Neural crest cell (in vitro differentiated cells): ENCODE data around the gene HOXD12. TPM values are rescaled to one million over a fixed set of nuclear protein-coding genes. Genes with fewer than 3 reads are reported as not detected.

ENCODE experiments used
- DNase-seq: peaks from one replicate; pipeline ENCODE4 v3.0.0; 2021; ENCODE audit warnings: low read depth, mixed read lengths, low spot score
- H3K27ac Mint-ChIP-seq: one replicate; pipeline ENCODE4 v1.8.0; 2021; ENCODE audit warnings: mild to moderate bottlenecking, mixed read lengths; ENCODE audit not compliant: unreplicated experiment
- H3K27me3 Mint-ChIP-seq: 2 replicates; pipeline ENCODE4 v1.8.0; 2021; ENCODE audit warnings: low read depth, mild to moderate bottlenecking, mixed read lengths
- H3K36me3 Mint-ChIP-seq: 2 replicates; pipeline ENCODE4 v1.8.0; 2021; ENCODE audit warnings: low read depth, mild to moderate bottlenecking, mixed read lengths
- H3K4me1 Mint-ChIP-seq: 2 replicates; pipeline ENCODE4 v1.8.0; 2021; ENCODE audit warnings: mixed read lengths
- H3K4me3 Mint-ChIP-seq: one replicate; pipeline ENCODE4 v1.8.0; 2021; ENCODE audit warnings: mild to moderate bottlenecking, mixed read lengths
- H3K9me3 Mint-ChIP-seq: 2 replicates; pipeline ENCODE4 v1.8.0; 2021; ENCODE audit warnings: mixed read lengths
- total RNA-seq: library from RNA; stranded (reverse); gene quantifications from 2 replicates; pipeline ENCODE4 v1.2.1, GENCODE V29; 2021
- TF ChIP-seq, protein P1 (sequence below): fragments of 200-600 bp; sonication (generic); conservative IDR thresholded peaks from 2 replicates; pipeline ENCODE4 v1.5.0; 2021; ENCODE audit warnings: antibody characterized with exemption, mild to moderate bottlenecking

HOXD12 gene
- total RNA-seq, 1 donor from 2014 or later, result not detected

GRCh38 chr2:176115883-176116813 lies 16.6 kb downstream of the HOXD12 start, which contains the start of gene HOXD10:
Gene HOXD10 (plus strand): TSS chr2:176116778. CDS start chr2:176116834, 56 bp downstream.
- Mint-ChIP-seq H3K27me3 (peaks cover 99% of the 10 kb centered on the region), H3K27ac (no peak within 1 kb of the TSS), H3K4me3 (peak within 1 kb of the TSS; percentile 39), H3K4me1 (no peaks in the 10 kb centered on the region), H3K9me3 (peaks cover 7% of the 10 kb centered on the region), H3K36me3 (peaks cover 10% of the 10 kb centered on the region)
- DNase-seq, result no peak
- TF ChIP-seq, protein P1, sequence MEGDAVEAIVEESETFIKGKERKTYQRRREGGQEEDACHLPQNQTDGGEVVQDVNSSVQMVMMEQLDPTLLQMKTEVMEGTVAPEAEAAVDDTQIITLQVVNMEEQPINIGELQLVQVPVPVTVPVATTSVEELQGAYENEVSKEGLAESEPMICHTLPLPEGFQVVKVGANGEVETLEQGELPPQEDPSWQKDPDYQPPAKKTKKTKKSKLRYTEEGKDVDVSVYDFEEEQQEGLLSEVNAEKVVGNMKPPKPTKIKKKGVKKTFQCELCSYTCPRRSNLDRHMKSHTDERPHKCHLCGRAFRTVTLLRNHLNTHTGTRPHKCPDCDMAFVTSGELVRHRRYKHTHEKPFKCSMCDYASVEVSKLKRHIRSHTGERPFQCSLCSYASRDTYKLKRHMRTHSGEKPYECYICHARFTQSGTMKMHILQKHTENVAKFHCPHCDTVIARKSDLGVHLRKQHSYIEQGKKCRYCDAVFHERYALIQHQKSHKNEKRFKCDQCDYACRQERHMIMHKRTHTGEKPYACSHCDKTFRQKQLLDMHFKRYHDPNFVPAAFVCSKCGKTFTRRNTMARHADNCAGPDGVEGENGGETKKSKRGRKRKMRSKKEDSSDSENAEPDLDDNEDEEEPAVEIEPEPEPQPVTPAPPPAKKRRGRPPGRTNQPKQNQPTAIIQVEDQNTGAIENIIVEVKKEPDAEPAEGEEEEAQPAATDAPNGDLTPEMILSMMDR, result peak; percentile 27

DNA sequence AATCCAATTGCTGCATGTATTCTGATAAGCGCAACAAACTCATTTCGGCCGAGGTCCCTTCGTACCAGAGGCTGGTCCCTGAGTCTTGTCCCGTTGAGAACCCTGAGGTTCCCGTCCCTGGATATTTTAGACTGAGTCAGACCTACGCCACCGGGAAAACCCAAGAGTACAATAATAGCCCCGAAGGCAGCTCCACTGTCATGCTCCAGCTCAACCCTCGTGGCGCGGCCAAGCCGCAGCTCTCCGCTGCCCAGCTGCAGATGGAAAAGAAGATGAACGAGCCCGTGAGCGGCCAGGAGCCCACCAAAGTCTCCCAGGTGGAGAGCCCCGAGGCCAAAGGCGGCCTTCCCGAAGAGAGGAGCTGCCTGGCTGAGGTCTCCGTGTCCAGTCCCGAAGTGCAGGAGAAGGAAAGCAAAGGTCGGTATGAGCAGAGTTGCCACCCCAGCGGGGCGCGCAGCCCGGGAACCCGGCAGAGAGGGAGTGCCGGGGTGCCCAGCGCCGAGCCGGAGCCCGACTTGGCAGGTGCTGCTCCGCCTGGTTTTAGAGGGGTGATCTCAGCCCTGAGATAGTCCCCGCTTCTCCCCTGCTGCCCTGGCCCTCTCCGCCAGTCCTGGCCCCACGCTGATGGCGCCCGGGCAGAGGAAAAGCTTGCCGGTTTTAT lies 17.7 kb downstream of the HOXD12 start:
- TF ChIP-seq, protein P1, result no peak
- peaks cover 7% of the 10 kb centered on the region for H3K9me3 Mint-ChIP-seq
- H3K27ac Mint-ChIP-seq, result no peak overlapping the region
- H3K27me3 Mint-ChIP-seq, result peaks cover 98% of the 10 kb centered on the region
- no peak for DNase-seq
- no peaks in the 10 kb centered on the region for H3K4me1 Mint-ChIP-seq
- H3K36me3 Mint-ChIP-seq, result peaks cover 7% of the 10 kb centered on the region
- peak overlapping the region; percentile 39 for H3K4me3 Mint-ChIP-seq

GRCh38 chr2:176117823-176118371 lies 18.3 kb downstream of the HOXD12 start:
- peaks cover 7% of the 10 kb centered on the region for H3K36me3 Mint-ChIP-seq
- DNase-seq, result no peak
- H3K9me3 Mint-ChIP-seq, result peaks cover 7% of the 10 kb centered on the region
- TF ChIP-seq, protein P1, result no peak
- H3K27ac Mint-ChIP-seq, result no peak overlapping the region
- H3K4me1 Mint-ChIP-seq, result no peaks in the 10 kb centered on the region
- H3K4me3 Mint-ChIP-seq, result peak overlapping the region; percentile 20
- H3K27me3 Mint-ChIP-seq, result peaks cover 97% of the 10 kb centered on the region

- no peak overlapping the region for H3K27ac Mint-ChIP-seq
Measured at GRCh38 chr2:176118601-176119339, 19.2 kb downstream of the HOXD12 start.

More at GRCh38 chr2:176118601-176119339, 19.2 kb downstream of the HOXD12 start:
- H3K27me3 Mint-ChIP-seq, result peaks cover 95% of the 10 kb centered on the region
- H3K9me3 Mint-ChIP-seq, result peaks cover 7% of the 10 kb centered on the region
- no peaks in the 10 kb centered on the region for H3K4me1 Mint-ChIP-seq
- TF ChIP-seq, protein P1, result peak; percentile 56
- H3K4me3 Mint-ChIP-seq, result peak overlapping the region; percentile 20
- H3K36me3 Mint-ChIP-seq, result peaks cover 7% of the 10 kb centered on the region
- DNase-seq, result no peak
